SK-N-SH treated with all-trans-retinoic acid at 6 μM for 48 hours (cell line): ENCODE results near the gene ALOX15B.

Experiments used
- ARNTL ChIP-seq: fragments of 450-650 bp; formaldehyde crosslinking; IDR thresholded peaks from 2 replicates; pipeline ENCODE4 v1.5.0; 2020; ENCODE audit warnings: low read depth, mild to moderate bottlenecking, moderate library complexity, borderline replicate concordance
- CREB5 ChIP-seq: fragments of 250-450 bp; sonication (Bioruptor Pico); IDR thresholded peaks from 2 replicates; pipeline ENCODE4 v1.5.1; 2020; ENCODE audit warnings: low read depth, mild to moderate bottlenecking, moderate library complexity
- CSDC2 ChIP-seq: fragments of 250-450 bp; sonication (Bioruptor Pico); IDR thresholded peaks from 2 replicates; pipeline ENCODE4 v1.5.0; 2020; ENCODE audit warnings: mild to moderate bottlenecking, moderate library complexity
- ISL1 ChIP-seq: fragments of 250-450 bp; sonication (Bioruptor Pico); IDR thresholded peaks from 2 replicates; pipeline ENCODE4 v2.1.2; 2022; ENCODE audit warnings: mild to moderate bottlenecking, moderate library complexity
- OSR1 ChIP-seq: fragments of 250-450 bp; sonication (Bioruptor Pico); IDR thresholded peaks from 2 replicates; pipeline ENCODE4 v1.8.0; 2022; ENCODE audit warnings: moderate library complexity, mild to moderate bottlenecking, inconsistent platforms
- PATZ1 ChIP-seq: fragments of 250-450 bp; sonication (Bioruptor Pico); IDR thresholded peaks from 2 replicates; pipeline ENCODE4 v1.8.0; 2020; ENCODE audit warnings: mild to moderate bottlenecking, moderate library complexity, borderline replicate concordance
- RARB ChIP-seq: fragments of 250-450 bp; sonication (Bioruptor Pico); IDR thresholded peaks from 2 replicates; pipeline ENCODE4 v1.8.0; 2021; ENCODE audit warnings: mild to moderate bottlenecking, moderate library complexity
- ZFP3 ChIP-seq: fragments of 250-450 bp; sonication (Bioruptor Pico); IDR thresholded peaks from 2 replicates; pipeline ENCODE4 v1.5.0; 2020; ENCODE audit warnings: mild to moderate bottlenecking, moderate library complexity
- ZFP30 ChIP-seq: fragments of 450-650 bp; formaldehyde crosslinking; IDR thresholded peaks from 2 replicates; pipeline ENCODE4 v1.5.0; 2022; ENCODE audit warnings: mild to moderate bottlenecking, moderate library complexity
- ZNF8 ChIP-seq: fragments of 450-650 bp; formaldehyde crosslinking; IDR thresholded peaks from 2 replicates; pipeline ENCODE4 v1.5.0; 2020; ENCODE audit warnings: mild to moderate bottlenecking, moderate library complexity
- TF ChIP-seq, protein P1 (sequence below): fragments of 250-450 bp; sonication (Bioruptor Pico); IDR thresholded peaks from 2 replicates; pipeline ENCODE4 v1.8.0; 2021; ENCODE audit warnings: low read depth, mild to moderate bottlenecking, moderate library complexity, borderline replicate concordance

- no peak for TF ChIP-seq CREB5
- TF ChIP-seq PATZ1: no peak
- no peak for TF ChIP-seq ZFP3 (CRISPR knock-in tag)
- no peak for TF ChIP-seq ARNTL (CRISPR knock-in tag)
- no peak for TF ChIP-seq OSR1 (CRISPR knock-in tag)
- no peak for TF ChIP-seq CSDC2 (CRISPR knock-in tag)
- no peak for TF ChIP-seq ISL1 (CRISPR knock-in tag)
- TF ChIP-seq, protein P1, sequence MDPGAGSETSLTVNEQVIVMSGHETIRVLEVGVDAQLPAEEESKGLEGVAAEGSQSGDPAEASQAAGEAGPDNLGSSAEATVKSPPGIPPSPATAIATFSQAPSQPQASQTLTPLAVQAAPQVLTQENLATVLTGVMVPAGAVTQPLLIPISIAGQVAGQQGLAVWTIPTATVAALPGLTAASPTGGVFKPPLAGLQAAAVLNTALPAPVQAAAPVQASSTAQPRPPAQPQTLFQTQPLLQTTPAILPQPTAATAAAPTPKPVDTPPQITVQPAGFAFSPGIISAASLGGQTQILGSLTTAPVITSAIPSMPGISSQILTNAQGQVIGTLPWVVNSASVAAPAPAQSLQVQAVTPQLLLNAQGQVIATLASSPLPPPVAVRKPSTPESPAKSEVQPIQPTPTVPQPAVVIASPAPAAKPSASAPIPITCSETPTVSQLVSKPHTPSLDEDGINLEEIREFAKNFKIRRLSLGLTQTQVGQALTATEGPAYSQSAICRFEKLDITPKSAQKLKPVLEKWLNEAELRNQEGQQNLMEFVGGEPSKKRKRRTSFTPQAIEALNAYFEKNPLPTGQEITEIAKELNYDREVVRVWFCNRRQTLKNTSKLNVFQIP: no peak
- TF ChIP-seq ZFP30 (CRISPR knock-in tag): no peak
- no peak for TF ChIP-seq RARB (CRISPR knock-in tag)
- no peak for TF ChIP-seq ZNF8 (CRISPR knock-in tag)
Measured at GRCh38 chr17:8015236-8015956, 23.5 kb upstream of the ALOX15B start.
